Activated CD4-positive, alpha-beta T cell treated with anti-CD3 and anti-CD28 coated beads, Interleukin-2, amount 10 ng/mL, durations not matched to agents 7 days and 5 days (primary cell): ENCODE results near the gene COX14. TPM values are rescaled to one million over a fixed set of nuclear protein-coding genes. Genes with fewer than 3 reads are reported as not detected.

Source experiments
- CTCF ChIA-PET: fragments of 350-600 bp; sonication (Branson Sonifier 250); formaldehyde crosslinking; loops from one replicate; lab custom pipeline; 2021; ENCODE audit warnings: antibody characterized with exemption; lab: Charles Lee
- POLR2A ChIA-PET: fragments of 350-600 bp; sonication (Branson Sonifier 250); formaldehyde crosslinking; loops from one replicate; lab custom pipeline; 2021; ENCODE audit warnings: antibody characterized with exemption; lab: Charles Lee
- DNase-seq: peaks from one replicate; pipeline ENCODE4 v3.0.0-alpha.2; 2020
- H3K27ac Mint-ChIP-seq: one replicate; pipeline ENCODE4 v1.8.0; 2021; ENCODE audit warnings: mild to moderate bottlenecking, moderate library complexity, mixed read lengths
- H3K27me3 Mint-ChIP-seq: one replicate; pipeline ENCODE4 v1.8.0; 2021; ENCODE audit warnings: mixed read lengths
- H3K36me3 Mint-ChIP-seq: one replicate; pipeline ENCODE4 v1.8.0; 2021; ENCODE audit warnings: low read depth, mixed read lengths
- H3K4me1 Mint-ChIP-seq: one replicate; pipeline ENCODE4 v1.8.0; 2021; ENCODE audit warnings: mixed read lengths
- H3K4me3 Mint-ChIP-seq: one replicate; pipeline ENCODE4 v1.8.0; 2021; ENCODE audit warnings: mild to moderate bottlenecking, moderate library complexity, mixed read lengths
- H3K9me3 Mint-ChIP-seq: one replicate; pipeline ENCODE4 v1.8.0; 2021; ENCODE audit warnings: mixed read lengths
- total RNA-seq, 2 experiments: library from RNA; stranded (reverse); gene quantifications; one replicate each; pipeline ENCODE4 v1.2.3, GENCODE V29; 2021

Gene COX14
- total RNA-seq, 2 experiments from 2014 or later = 31.6 to 47.9 TPM

GRCh38 chr12:50086148-50086547, 25.9 kb upstream of the COX14 start:
- Mint-ChIP-seq H3K4me3 (peak overlapping the region; percentile 97), H3K9me3 (no peaks in the 10 kb centered on the region), H3K36me3 (peaks cover 29% of the 10 kb centered on the region), H3K4me1 (peaks cover 35% of the 10 kb centered on the region), H3K27me3 (no peaks in the 10 kb centered on the region), H3K27ac (peak overlapping the region; percentile 91)
- POLR2A ChIA-PET = no interaction called here
- DNase-seq = no peak
- CTCF ChIA-PET = interaction anchor here (0.7 to 6.0 kb wide), 4 partner anchors 11 to 47 kb away, joined by 3 to 68 read pairs (median 8); partner anchors contain the start of gene COX14

- no peak for DNase-seq
- H3K27ac Mint-ChIP-seq = peak overlapping the region; percentile 34
- no peak overlapping the region for H3K4me3 Mint-ChIP-seq
- H3K9me3 Mint-ChIP-seq = no peaks in the 10 kb centered on the region
- no peaks in the 10 kb centered on the region for H3K27me3 Mint-ChIP-seq
- H3K4me1 Mint-ChIP-seq = peaks cover 35% of the 10 kb centered on the region
- POLR2A ChIA-PET = no interaction called here
- peaks cover 34% of the 10 kb centered on the region for H3K36me3 Mint-ChIP-seq
- CTCF ChIA-PET = interaction anchor here (1.2 to 3.8 kb wide), 4 partner anchors 10 to 89 kb away, joined by 4 to 39 read pairs (median 4); partner anchors contain the start of gene COX14
Measured at GRCh38 chr12:50087151-50087550, 24.9 kb upstream of the COX14 start.

GRCh38 chr12:50087995-50088394, 24.0 kb upstream of the COX14 start:
- POLR2A ChIA-PET = no interaction called here
- CTCF ChIA-PET = interaction anchor here (0.8 to 3.8 kb wide), 6 partner anchors 9 to 88 kb away, joined by 3 to 39 read pairs (median 4); partner anchors contain the start of gene COX14
- H3K9me3 Mint-ChIP-seq = no peaks in the 10 kb centered on the region
- DNase-seq = no peak
- peaks cover 35% of the 10 kb centered on the region for H3K4me1 Mint-ChIP-seq
- no peaks in the 10 kb centered on the region for H3K27me3 Mint-ChIP-seq
- peaks cover 34% of the 10 kb centered on the region for H3K36me3 Mint-ChIP-seq
- H3K4me3 Mint-ChIP-seq = no peak overlapping the region
- H3K27ac Mint-ChIP-seq = peak overlapping the region; percentile 68

GRCh38 chr12:50088577-50089335, 23.3 kb upstream of the COX14 start:
- POLR2A ChIA-PET = no interaction called here
- peak; percentile 76 for DNase-seq
- CTCF ChIA-PET = interaction anchor here (0.8 to 3.8 kb wide), 7 partner anchors 12 to 198 kb away, joined by 3 to 39 read pairs (median 4); partner anchors contain the start of gene COX14
- Mint-ChIP-seq H3K4me1 (peaks cover 30% of the 10 kb centered on the region), H3K36me3 (peaks cover 37% of the 10 kb centered on the region), H3K4me3 (no peak overlapping the region), H3K27me3 (no peaks in the 10 kb centered on the region), H3K27ac (no peak overlapping the region), H3K9me3 (no peaks in the 10 kb centered on the region)

GRCh38 chr12:50089730-50090129, 22.3 kb upstream of the COX14 start:
- Mint-ChIP-seq H3K27me3 (no peaks in the 10 kb centered on the region), H3K9me3 (no peaks in the 10 kb centered on the region), H3K4me1 (peaks cover 28% of the 10 kb centered on the region), H3K27ac (no peak overlapping the region), H3K4me3 (no peak overlapping the region), H3K36me3 (peaks cover 41% of the 10 kb centered on the region)
- ChIA-PET CTCF (interaction anchor here (0.7 to 3.8 kb wide), 7 partner anchors 11 to 197 kb away, joined by 3 to 39 read pairs (median 4); partner anchors contain the start of gene COX14), POLR2A (interaction anchor here (0.7 to 0.8 kb wide), 2 partner anchors 23 to 131 kb away, joined by 3 read pairs; no protein-coding TSS in a partner anchor)
- DNase-seq = no peak

- Mint-ChIP-seq H3K27me3 (no peaks in the 10 kb centered on the region), H3K36me3 (peaks cover 48% of the 10 kb centered on the region), H3K4me3 (no peak overlapping the region), H3K27ac (no peak overlapping the region), H3K9me3 (no peaks in the 10 kb centered on the region), H3K4me1 (peaks cover 24% of the 10 kb centered on the region)
- POLR2A ChIA-PET = no interaction called here
- no peak for DNase-seq
- CTCF ChIA-PET = interaction anchor here (0.6 to 3.8 kb wide), 3 partner anchors 21 to 418 kb away, joined by 3 to 39 read pairs (median 5); partner anchors contain the start of gene COX14
Measured at GRCh38 chr12:50090391-50090790, 21.6 kb upstream of the COX14 start.

- Mint-ChIP-seq H3K4me1 (no peaks in the 10 kb centered on the region), H3K27me3 (no peaks in the 10 kb centered on the region), H3K36me3 (peaks cover 62% of the 10 kb centered on the region), H3K27ac (no peak overlapping the region), H3K9me3 (no peaks in the 10 kb centered on the region), H3K4me3 (no peak overlapping the region)
- ChIA-PET CTCF (interaction anchor here (1.7 to 9.2 kb wide), 2 partner anchors 10 to 12 kb away, joined by 4 to 86 read pairs; partner anchors contain the start of gene COX14), POLR2A (no interaction called here)
- DNase-seq = no peak
Measured at GRCh38 chr12:50097952-50098351, 14.1 kb upstream of the COX14 start.

- H3K4me3 Mint-ChIP-seq = no peak overlapping the region
- H3K4me1 Mint-ChIP-seq = no peaks in the 10 kb centered on the region
- H3K36me3 Mint-ChIP-seq = peaks cover 57% of the 10 kb centered on the region
- no peak overlapping the region for H3K27ac Mint-ChIP-seq
- CTCF ChIA-PET = interaction anchor here (1.4 to 9.2 kb wide), 2 partner anchors 10 kb away, joined by 5 to 86 read pairs; partner anchors contain the start of gene COX14
- H3K27me3 Mint-ChIP-seq = no peaks in the 10 kb centered on the region
- no peaks in the 10 kb centered on the region for H3K9me3 Mint-ChIP-seq
- DNase-seq = no peak
- POLR2A ChIA-PET = no interaction called here
Measured at GRCh38 chr12:50099302-50100008, 12.6 kb upstream of the COX14 start.

- POLR2A ChIA-PET = no interaction called here
- peaks cover 47% of the 10 kb centered on the region for H3K36me3 Mint-ChIP-seq
Measured at GRCh38 chr12:50100561-50100960, 11.5 kb upstream of the COX14 start.

GRCh38 chr12:50101663-50102062, 10.4 kb upstream of the COX14 start:
- H3K4me3 Mint-ChIP-seq = no peak overlapping the region
- H3K36me3 Mint-ChIP-seq = peaks cover 36% of the 10 kb centered on the region
- H3K27ac Mint-ChIP-seq = no peak overlapping the region
- H3K27me3 Mint-ChIP-seq = no peaks in the 10 kb centered on the region
- no peaks in the 10 kb centered on the region for H3K9me3 Mint-ChIP-seq
- ChIA-PET POLR2A (no interaction called here), CTCF (interaction anchor here (9.2 kb wide), 1 partner anchor 8 kb away, joined by 86 read pairs; the partner anchor contains the start of gene COX14)
- no peak for DNase-seq
- no peaks in the 10 kb centered on the region for H3K4me1 Mint-ChIP-seq

More at GRCh38 chr12:50100561-50100960, 11.5 kb upstream of the COX14 start:
- no peak overlapping the region for H3K27ac Mint-ChIP-seq
- no peaks in the 10 kb centered on the region for H3K27me3 Mint-ChIP-seq
- CTCF ChIA-PET = interaction anchor here (0.8 to 9.2 kb wide), 4 partner anchors 9 to 143 kb away, joined by 3 to 86 read pairs (median 4); partner anchors contain the start of gene COX14
- H3K9me3 Mint-ChIP-seq = no peaks in the 10 kb centered on the region
- H3K4me3 Mint-ChIP-seq = no peak overlapping the region
- no peaks in the 10 kb centered on the region for H3K4me1 Mint-ChIP-seq
- no peak for DNase-seq

GRCh38 chr12:50102131-50102531, 9.9 kb upstream of the COX14 start:
- Mint-ChIP-seq H3K4me3 (no peak overlapping the region), H3K9me3 (no peaks in the 10 kb centered on the region), H3K36me3 (peaks cover 32% of the 10 kb centered on the region), H3K27me3 (no peaks in the 10 kb centered on the region), H3K4me1 (no peaks in the 10 kb centered on the region), H3K27ac (no peak overlapping the region)
- no peak for DNase-seq
- ChIA-PET POLR2A (no interaction called here), CTCF (interaction anchor here (9.2 kb wide), 1 partner anchor 8 kb away, joined by 86 read pairs; the partner anchor contains the start of gene COX14)

- Mint-ChIP-seq H3K27me3 (no peaks in the 10 kb centered on the region), H3K9me3 (no peaks in the 10 kb centered on the region), H3K4me3 (no peak overlapping the region), H3K36me3 (peaks cover 29% of the 10 kb centered on the region), H3K27ac (no peak overlapping the region), H3K4me1 (no peaks in the 10 kb centered on the region)
- no peak for DNase-seq
- CTCF ChIA-PET = interaction anchor here (0.9 to 9.2 kb wide), 5 partner anchors 7 to 45 kb away, joined by 3 to 86 read pairs (median 4); partner anchors contain the start of genes COX14 and SMARCD1
- POLR2A ChIA-PET = no interaction called here
Measured at GRCh38 chr12:50102646-50103309, 9.3 kb upstream of the COX14 start.
